ENCODE measurements around the gene TSHZ1. TPM values are rescaled to one million over a fixed set of nuclear protein-coding genes. Genes with fewer than 3 reads are reported as not detected.

TSHZ1 gene
- total RNA-seq, 2 donors from 2014 or later: 1.1 to 1.7 TPM

DNA sequence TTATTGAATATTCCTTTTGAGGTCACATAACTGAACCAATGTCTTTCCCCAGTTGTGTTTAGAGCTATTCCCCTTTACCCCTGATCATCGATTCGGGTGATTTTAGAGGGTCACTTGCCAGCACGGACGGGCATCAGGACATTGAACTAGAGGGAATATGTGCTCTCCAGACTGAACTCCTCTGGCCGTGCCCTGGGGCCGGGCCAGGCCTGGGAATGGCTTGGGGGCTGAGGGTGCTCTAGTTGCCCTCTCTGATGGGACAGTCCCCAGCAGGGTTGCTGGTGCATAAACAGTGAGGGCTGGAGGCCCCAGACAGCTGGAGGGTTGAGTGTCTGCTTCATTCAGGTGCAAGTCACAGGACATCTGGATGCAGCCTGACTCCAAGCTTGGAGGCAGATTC, 126.2 kb downstream of the TSHZ1 start:
- Histone ChIP-seq H3K9me3 (ENCODE audit: control insufficient read depth, low read length) (no peaks in the 10 kb centered on the region), H3K4me1 (ENCODE audit: control insufficient read depth, insufficient read depth, low read length) (no peaks in the 10 kb centered on the region), H3K27me3 (ENCODE audit: control insufficient read depth, insufficient read depth, low read length, poor library complexity, severe bottlenecking) (no peaks in the 10 kb centered on the region), H3K36me3 (ENCODE audit: control insufficient read depth, insufficient read depth, low read length) (no peaks in the 10 kb centered on the region), H3K9ac (ENCODE audit: extremely low read depth, low read length, poor library complexity, severe bottlenecking) (no peak overlapping the region), H3K4me3 (ENCODE audit: low read length) (no peak overlapping the region), H3K27ac (ENCODE audit: low read depth, low read length) (no peak overlapping the region)
- no peaks in the 10 kb centered on the region for H3K9me3 Mint-ChIP-seq
- DNase-seq: no peak
- no peak overlapping the region for H3K27ac Mint-ChIP-seq
- no peaks in the 10 kb centered on the region for H3K27me3 Mint-ChIP-seq (ENCODE audit: insufficient read depth)
- peaks cover 11% of the 10 kb centered on the region for H3K4me1 Mint-ChIP-seq
- TF ChIP-seq, protein P1, sequence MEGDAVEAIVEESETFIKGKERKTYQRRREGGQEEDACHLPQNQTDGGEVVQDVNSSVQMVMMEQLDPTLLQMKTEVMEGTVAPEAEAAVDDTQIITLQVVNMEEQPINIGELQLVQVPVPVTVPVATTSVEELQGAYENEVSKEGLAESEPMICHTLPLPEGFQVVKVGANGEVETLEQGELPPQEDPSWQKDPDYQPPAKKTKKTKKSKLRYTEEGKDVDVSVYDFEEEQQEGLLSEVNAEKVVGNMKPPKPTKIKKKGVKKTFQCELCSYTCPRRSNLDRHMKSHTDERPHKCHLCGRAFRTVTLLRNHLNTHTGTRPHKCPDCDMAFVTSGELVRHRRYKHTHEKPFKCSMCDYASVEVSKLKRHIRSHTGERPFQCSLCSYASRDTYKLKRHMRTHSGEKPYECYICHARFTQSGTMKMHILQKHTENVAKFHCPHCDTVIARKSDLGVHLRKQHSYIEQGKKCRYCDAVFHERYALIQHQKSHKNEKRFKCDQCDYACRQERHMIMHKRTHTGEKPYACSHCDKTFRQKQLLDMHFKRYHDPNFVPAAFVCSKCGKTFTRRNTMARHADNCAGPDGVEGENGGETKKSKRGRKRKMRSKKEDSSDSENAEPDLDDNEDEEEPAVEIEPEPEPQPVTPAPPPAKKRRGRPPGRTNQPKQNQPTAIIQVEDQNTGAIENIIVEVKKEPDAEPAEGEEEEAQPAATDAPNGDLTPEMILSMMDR (conservative IDR thresholded peaks at IDR 0.05): no peak
- WGBS, 2 experiments (ENCODE audit: insufficient coverage in 1 of 2, insufficient read length in 1 of 2): 95 to 96% methylated on average over 6 of the region's 6 CpGs
- H3K36me3 Mint-ChIP-seq (ENCODE audit: low read depth): no peaks in the 10 kb centered on the region
- no peak overlapping the region for H3K4me3 Mint-ChIP-seq

GRCh38 chr18:75337348-75337747, 126.8 kb downstream of the TSHZ1 start:
- no peaks in the 10 kb centered on the region for H3K4me1 ChIP-seq (ENCODE audit: control insufficient read depth, insufficient read depth, low read length)
- H3K9me3 ChIP-seq (ENCODE audit: control insufficient read depth, low read length): no peaks in the 10 kb centered on the region
- Mint-ChIP-seq H3K4me3 (no peak overlapping the region), H3K27ac (no peak overlapping the region), H3K9me3 (no peaks in the 10 kb centered on the region), H3K4me1 (peaks cover 14% of the 10 kb centered on the region), H3K27me3 (ENCODE audit: insufficient read depth) (no peaks in the 10 kb centered on the region), H3K36me3 (ENCODE audit: low read depth) (no peaks in the 10 kb centered on the region)
- 89 to 97% methylated on average over 7 of the region's 7 CpGs for WGBS, 2 experiments (ENCODE audit: insufficient coverage in 1 of 2, insufficient read length in 1 of 2)
- TF ChIP-seq, protein P1 (conservative IDR thresholded peaks at IDR 0.05): no peak
- no peak overlapping the region for H3K9ac ChIP-seq (ENCODE audit: extremely low read depth, low read length, poor library complexity, severe bottlenecking)
- H3K27me3 ChIP-seq (ENCODE audit: control insufficient read depth, insufficient read depth, low read length, poor library complexity, severe bottlenecking): no peaks in the 10 kb centered on the region
- H3K27ac ChIP-seq (ENCODE audit: low read depth, low read length): no peak overlapping the region
- H3K36me3 ChIP-seq (ENCODE audit: control insufficient read depth, insufficient read depth, low read length): no peaks in the 10 kb centered on the region
- DNase-seq: no peak
- H3K4me3 ChIP-seq (ENCODE audit: low read length): no peak overlapping the region

- H3K27me3 Mint-ChIP-seq (ENCODE audit: insufficient read depth): no peaks in the 10 kb centered on the region
- no peak for DNase-seq
- H3K36me3 Mint-ChIP-seq (ENCODE audit: low read depth): no peaks in the 10 kb centered on the region
- H3K4me3 Mint-ChIP-seq: no peak overlapping the region
- Histone ChIP-seq H3K9me3 (ENCODE audit: control insufficient read depth, low read length) (no peaks in the 10 kb centered on the region), H3K27ac (ENCODE audit: low read depth, low read length) (no peak overlapping the region), H3K4me1 (ENCODE audit: control insufficient read depth, insufficient read depth, low read length) (no peaks in the 10 kb centered on the region), H3K36me3 (ENCODE audit: control insufficient read depth, insufficient read depth, low read length) (no peaks in the 10 kb centered on the region), H3K27me3 (ENCODE audit: control insufficient read depth, insufficient read depth, low read length, poor library complexity, severe bottlenecking) (no peaks in the 10 kb centered on the region), H3K4me3 (ENCODE audit: low read length) (no peak overlapping the region), H3K9ac (ENCODE audit: extremely low read depth, low read length, poor library complexity, severe bottlenecking) (no peak overlapping the region)
- no peaks in the 10 kb centered on the region for H3K9me3 Mint-ChIP-seq
- TF ChIP-seq, protein P1 (conservative IDR thresholded peaks at IDR 0.05): no peak
- 91 to 98% methylated on average over 10 to 13 of the region's 13 CpGs for WGBS, 2 experiments (ENCODE audit: insufficient coverage in 1 of 2, insufficient read length in 1 of 2)
- peaks cover 14% of the 10 kb centered on the region for H3K4me1 Mint-ChIP-seq
- no peak overlapping the region for H3K27ac Mint-ChIP-seq
Measured at GRCh38 chr18:75338631-75339030, 128.0 kb downstream of the TSHZ1 start.

Other genes with a start within 250 kb of the TSHZ1 start
- 10 to 100 TPM; 12.2 to 13.3 TPM for gene PTGR3, start 1.7 kb upstream of the TSHZ1 start, total RNA-seq
- not detected for gene SMIM21, start 216.9 kb downstream of the TSHZ1 start, total RNA-seq